ENCODE measurements around the gene PLCB1.

GRCh38 chr20:8438748-8439147 lies 306.7 kb downstream of the PLCB1 start:
- TF ChIP-seq, protein P1, sequence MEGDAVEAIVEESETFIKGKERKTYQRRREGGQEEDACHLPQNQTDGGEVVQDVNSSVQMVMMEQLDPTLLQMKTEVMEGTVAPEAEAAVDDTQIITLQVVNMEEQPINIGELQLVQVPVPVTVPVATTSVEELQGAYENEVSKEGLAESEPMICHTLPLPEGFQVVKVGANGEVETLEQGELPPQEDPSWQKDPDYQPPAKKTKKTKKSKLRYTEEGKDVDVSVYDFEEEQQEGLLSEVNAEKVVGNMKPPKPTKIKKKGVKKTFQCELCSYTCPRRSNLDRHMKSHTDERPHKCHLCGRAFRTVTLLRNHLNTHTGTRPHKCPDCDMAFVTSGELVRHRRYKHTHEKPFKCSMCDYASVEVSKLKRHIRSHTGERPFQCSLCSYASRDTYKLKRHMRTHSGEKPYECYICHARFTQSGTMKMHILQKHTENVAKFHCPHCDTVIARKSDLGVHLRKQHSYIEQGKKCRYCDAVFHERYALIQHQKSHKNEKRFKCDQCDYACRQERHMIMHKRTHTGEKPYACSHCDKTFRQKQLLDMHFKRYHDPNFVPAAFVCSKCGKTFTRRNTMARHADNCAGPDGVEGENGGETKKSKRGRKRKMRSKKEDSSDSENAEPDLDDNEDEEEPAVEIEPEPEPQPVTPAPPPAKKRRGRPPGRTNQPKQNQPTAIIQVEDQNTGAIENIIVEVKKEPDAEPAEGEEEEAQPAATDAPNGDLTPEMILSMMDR (optimal IDR thresholded peaks at IDR 0.05 in 1 of 3, IDR thresholded peaks at IDR 0.05 in 1 of 3, conservative IDR thresholded peaks at IDR 0.05 in 1 of 3; ENCODE audit: extremely low read depth in 1 of 3, insufficient read depth in 2 of 3, low read length in 3 of 3) = no peak
- TF ChIP-seq EZH2 (IDR thresholded peaks at IDR 0.05; ENCODE audit: low read length) = no peak

Measured in keratinocyte (primary cell).